SK-N-SH treated with all-trans-retinoic acid at 6 μM for 48 hours (cell line): ENCODE results near the gene VHLL.

ENCODE experiments used
- ATAC-seq: fragments of 200-7000 bp; cut with Tn5 transposase; 3 replicates; pipeline ENCODE4 v1.9.1; 2020; ENCODE audit warnings: mild to moderate bottlenecking, moderate library complexity
- ARNTL ChIP-seq: fragments of 450-650 bp; formaldehyde crosslinking; IDR thresholded peaks from 2 replicates; pipeline ENCODE4 v1.5.0; 2020; ENCODE audit warnings: low read depth, mild to moderate bottlenecking, moderate library complexity, borderline replicate concordance
- BACH2 ChIP-seq: fragments of 250-450 bp; sonication (Bioruptor Pico); IDR thresholded peaks from 2 replicates; pipeline ENCODE4 v1.9.0; 2021; ENCODE audit warnings: mild to moderate bottlenecking, borderline replicate concordance
- CSDC2 ChIP-seq: fragments of 250-450 bp; sonication (Bioruptor Pico); IDR thresholded peaks from 2 replicates; pipeline ENCODE4 v1.5.0; 2020; ENCODE audit warnings: mild to moderate bottlenecking, moderate library complexity
- ESRRG ChIP-seq: fragments of 250-450 bp; sonication (Bioruptor Pico); IDR thresholded peaks from 2 replicates; pipeline ENCODE4 v1.6.1; 2021; ENCODE audit warnings: mild to moderate bottlenecking
- GLIS3 ChIP-seq: fragments of 250-450 bp; sonication (Bioruptor Pico); IDR thresholded peaks from 2 replicates; pipeline ENCODE4 v1.5.0; 2020; ENCODE audit warnings: mild to moderate bottlenecking, moderate library complexity
- ISL1 ChIP-seq: fragments of 250-450 bp; sonication (Bioruptor Pico); IDR thresholded peaks from 2 replicates; pipeline ENCODE4 v2.1.2; 2022; ENCODE audit warnings: mild to moderate bottlenecking, moderate library complexity
- OSR1 ChIP-seq: fragments of 250-450 bp; sonication (Bioruptor Pico); IDR thresholded peaks from 2 replicates; pipeline ENCODE4 v1.8.0; 2022; ENCODE audit warnings: moderate library complexity, mild to moderate bottlenecking, inconsistent platforms
- PPARA ChIP-seq: fragments of 250-450 bp; sonication (Bioruptor Pico); IDR thresholded peaks from 2 replicates; pipeline ENCODE4 v1.5.0; 2020; ENCODE audit warnings: mild to moderate bottlenecking, borderline replicate concordance
- RARB ChIP-seq: fragments of 250-450 bp; sonication (Bioruptor Pico); IDR thresholded peaks from 2 replicates; pipeline ENCODE4 v1.8.0; 2021; ENCODE audit warnings: mild to moderate bottlenecking, moderate library complexity
- SNAI2 ChIP-seq: fragments of 250-450 bp; sonication (Bioruptor Pico); IDR thresholded peaks from 2 replicates; pipeline ENCODE4 v1.5.0; 2020; ENCODE audit warnings: mild to moderate bottlenecking, moderate library complexity
- TOX ChIP-seq: fragments of 250-450 bp; sonication (Bioruptor Pico); IDR thresholded peaks from 2 replicates; pipeline ENCODE4 v1.8.0; 2021; ENCODE audit warnings: mild to moderate bottlenecking, moderate library complexity, borderline replicate concordance
- ZNF565 ChIP-seq: fragments of 450-650 bp; formaldehyde crosslinking; conservative IDR thresholded peaks from 2 replicates; pipeline ENCODE4 v1.5.0; 2020; ENCODE audit warnings: low read depth, mild to moderate bottlenecking, moderate library complexity
- ZNF70 ChIP-seq: fragments of 450-650 bp; formaldehyde crosslinking; IDR thresholded peaks from 2 replicates; pipeline ENCODE4 v1.5.0; 2020; ENCODE audit warnings: mild to moderate bottlenecking, moderate library complexity
- TF ChIP-seq, protein P1 (sequence below): fragments of 250-450 bp; sonication (Bioruptor Pico); IDR thresholded peaks from 2 replicates; pipeline ENCODE4 v1.8.0; 2020; ENCODE audit warnings: mild to moderate bottlenecking, moderate library complexity, borderline replicate concordance
- TF ChIP-seq, protein P2 (sequence below): fragments of 250-450 bp; sonication (Bioruptor Pico); IDR thresholded peaks from 2 replicates; pipeline ENCODE4 v1.8.0; 2021; ENCODE audit warnings: low read depth, mild to moderate bottlenecking, moderate library complexity, borderline replicate concordance
- TF ChIP-seq, protein P3 (sequence below): fragments of 250-450 bp; sonication (Bioruptor Pico); IDR thresholded peaks from 2 replicates; pipeline ENCODE4 v1.5.1; 2020; ENCODE audit warnings: low read depth, mild to moderate bottlenecking, moderate library complexity
- TF ChIP-seq, protein P4 (sequence below): fragments of 250-450 bp; sonication (Bioruptor Pico); IDR thresholded peaks from 2 replicates; pipeline ENCODE4 v1.5.1; 2021; ENCODE audit warnings: mild to moderate bottlenecking, moderate library complexity

Gene VHLL

DNA sequence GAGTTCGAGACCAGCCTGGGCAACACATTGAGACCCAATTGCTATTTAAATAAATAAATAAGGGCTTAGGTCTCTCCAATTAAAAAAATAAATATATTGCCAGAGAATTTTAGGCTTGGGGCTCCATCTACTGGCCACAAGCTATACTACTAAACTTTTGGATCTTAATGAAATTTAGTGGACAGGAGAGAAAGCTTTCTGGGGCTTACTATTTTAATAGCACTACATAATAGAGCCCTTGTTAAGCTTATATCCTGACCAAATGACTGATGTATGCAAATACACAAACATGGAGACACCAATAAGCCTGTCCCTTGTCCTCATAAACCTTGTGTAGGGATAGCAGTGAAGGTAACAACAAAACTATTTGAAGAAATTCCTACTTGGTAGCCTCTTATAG lies 20.6 kb upstream of the VHLL start:
- peak; percentile 56 for ATAC-seq
- TF ChIP-seq TOX (CRISPR knock-in tag) (no peak), ESRRG (CRISPR knock-in tag) (no peak), BACH2 (CRISPR knock-in tag) (no peak), GLIS3 (CRISPR knock-in tag) (no peak), ARNTL (no peak), ZNF70 (CRISPR knock-in tag) (no peak), PPARA (CRISPR knock-in tag) (no peak)
- TF ChIP-seq, protein P1, sequence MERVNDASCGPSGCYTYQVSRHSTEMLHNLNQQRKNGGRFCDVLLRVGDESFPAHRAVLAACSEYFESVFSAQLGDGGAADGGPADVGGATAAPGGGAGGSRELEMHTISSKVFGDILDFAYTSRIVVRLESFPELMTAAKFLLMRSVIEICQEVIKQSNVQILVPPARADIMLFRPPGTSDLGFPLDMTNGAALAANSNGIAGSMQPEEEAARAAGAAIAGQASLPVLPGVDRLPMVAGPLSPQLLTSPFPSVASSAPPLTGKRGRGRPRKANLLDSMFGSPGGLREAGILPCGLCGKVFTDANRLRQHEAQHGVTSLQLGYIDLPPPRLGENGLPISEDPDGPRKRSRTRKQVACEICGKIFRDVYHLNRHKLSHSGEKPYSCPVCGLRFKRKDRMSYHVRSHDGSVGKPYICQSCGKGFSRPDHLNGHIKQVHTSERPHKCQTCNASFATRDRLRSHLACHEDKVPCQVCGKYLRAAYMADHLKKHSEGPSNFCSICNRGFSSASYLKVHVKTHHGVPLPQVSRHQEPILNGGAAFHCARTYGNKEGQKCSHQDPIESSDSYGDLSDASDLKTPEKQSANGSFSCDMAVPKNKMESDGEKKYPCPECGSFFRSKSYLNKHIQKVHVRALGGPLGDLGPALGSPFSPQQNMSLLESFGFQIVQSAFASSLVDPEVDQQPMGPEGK (CRISPR knock-in tag) = no peak
- TF ChIP-seq, protein P2, sequence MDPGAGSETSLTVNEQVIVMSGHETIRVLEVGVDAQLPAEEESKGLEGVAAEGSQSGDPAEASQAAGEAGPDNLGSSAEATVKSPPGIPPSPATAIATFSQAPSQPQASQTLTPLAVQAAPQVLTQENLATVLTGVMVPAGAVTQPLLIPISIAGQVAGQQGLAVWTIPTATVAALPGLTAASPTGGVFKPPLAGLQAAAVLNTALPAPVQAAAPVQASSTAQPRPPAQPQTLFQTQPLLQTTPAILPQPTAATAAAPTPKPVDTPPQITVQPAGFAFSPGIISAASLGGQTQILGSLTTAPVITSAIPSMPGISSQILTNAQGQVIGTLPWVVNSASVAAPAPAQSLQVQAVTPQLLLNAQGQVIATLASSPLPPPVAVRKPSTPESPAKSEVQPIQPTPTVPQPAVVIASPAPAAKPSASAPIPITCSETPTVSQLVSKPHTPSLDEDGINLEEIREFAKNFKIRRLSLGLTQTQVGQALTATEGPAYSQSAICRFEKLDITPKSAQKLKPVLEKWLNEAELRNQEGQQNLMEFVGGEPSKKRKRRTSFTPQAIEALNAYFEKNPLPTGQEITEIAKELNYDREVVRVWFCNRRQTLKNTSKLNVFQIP (CRISPR knock-in tag) = no peak
- TF ChIP-seq, protein P3, sequence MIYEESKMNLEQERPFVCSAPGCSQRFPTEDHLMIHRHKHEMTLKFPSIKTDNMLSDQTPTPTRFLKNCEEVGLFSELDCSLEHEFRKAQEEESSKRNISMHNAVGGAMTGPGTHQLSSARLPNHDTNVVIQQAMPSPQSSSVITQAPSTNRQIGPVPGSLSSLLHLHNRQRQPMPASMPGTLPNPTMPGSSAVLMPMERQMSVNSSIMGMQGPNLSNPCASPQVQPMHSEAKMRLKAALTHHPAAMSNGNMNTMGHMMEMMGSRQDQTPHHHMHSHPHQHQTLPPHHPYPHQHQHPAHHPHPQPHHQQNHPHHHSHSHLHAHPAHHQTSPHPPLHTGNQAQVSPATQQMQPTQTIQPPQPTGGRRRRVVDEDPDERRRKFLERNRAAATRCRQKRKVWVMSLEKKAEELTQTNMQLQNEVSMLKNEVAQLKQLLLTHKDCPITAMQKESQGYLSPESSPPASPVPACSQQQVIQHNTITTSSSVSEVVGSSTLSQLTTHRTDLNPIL = no peak
- TF ChIP-seq, protein P4, sequence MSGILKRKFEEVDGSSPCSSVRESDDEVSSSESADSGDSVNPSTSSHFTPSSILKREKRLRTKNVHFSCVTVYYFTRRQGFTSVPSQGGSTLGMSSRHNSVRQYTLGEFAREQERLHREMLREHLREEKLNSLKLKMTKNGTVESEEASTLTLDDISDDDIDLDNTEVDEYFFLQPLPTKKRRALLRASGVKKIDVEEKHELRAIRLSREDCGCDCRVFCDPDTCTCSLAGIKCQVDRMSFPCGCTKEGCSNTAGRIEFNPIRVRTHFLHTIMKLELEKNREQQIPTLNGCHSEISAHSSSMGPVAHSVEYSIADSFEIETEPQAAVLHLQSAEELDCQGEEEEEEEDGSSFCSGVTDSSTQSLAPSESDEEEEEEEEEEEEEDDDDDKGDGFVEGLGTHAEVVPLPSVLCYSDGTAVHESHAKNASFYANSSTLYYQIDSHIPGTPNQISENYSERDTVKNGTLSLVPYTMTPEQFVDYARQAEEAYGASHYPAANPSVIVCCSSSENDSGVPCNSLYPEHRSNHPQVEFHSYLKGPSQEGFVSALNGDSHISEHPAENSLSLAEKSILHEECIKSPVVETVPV (CRISPR knock-in tag) = no peak

DNA sequence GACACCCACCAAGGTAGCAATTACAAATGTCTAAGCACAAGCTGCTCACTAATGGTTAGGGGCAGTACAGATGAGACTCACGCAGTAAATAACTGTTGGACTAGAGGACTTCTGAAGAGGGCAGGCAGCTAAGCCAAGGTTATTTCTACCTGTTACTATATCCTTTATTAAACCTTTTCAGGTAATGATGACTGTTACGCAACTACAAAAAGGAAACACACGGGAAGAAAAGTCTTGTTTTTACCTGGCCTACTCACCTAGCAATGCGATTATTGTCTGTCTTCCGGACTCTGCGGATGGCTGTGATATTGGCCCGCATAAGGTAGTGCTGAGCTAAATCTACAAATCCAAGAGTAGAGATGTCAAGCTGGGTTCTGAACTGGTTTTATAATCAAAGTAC lies 17.8 kb upstream of the VHLL start:
- no peak for ATAC-seq
- TF ChIP-seq OSR1 (CRISPR knock-in tag) (no peak), ZNF70 (CRISPR knock-in tag) (no peak), GLIS3 (CRISPR knock-in tag) (no peak), ISL1 (CRISPR knock-in tag) (no peak), RARB (CRISPR knock-in tag) (no peak), PPARA (CRISPR knock-in tag) (no peak), ZNF565 (CRISPR knock-in tag) (no peak), CSDC2 (CRISPR knock-in tag) (no peak), TOX (CRISPR knock-in tag) (no peak), SNAI2 (CRISPR knock-in tag) (no peak)
- TF ChIP-seq, protein P2 (CRISPR knock-in tag) = no peak
- TF ChIP-seq, protein P1 (CRISPR knock-in tag) = no peak
- TF ChIP-seq, protein P4 (CRISPR knock-in tag) = no peak

DNA sequence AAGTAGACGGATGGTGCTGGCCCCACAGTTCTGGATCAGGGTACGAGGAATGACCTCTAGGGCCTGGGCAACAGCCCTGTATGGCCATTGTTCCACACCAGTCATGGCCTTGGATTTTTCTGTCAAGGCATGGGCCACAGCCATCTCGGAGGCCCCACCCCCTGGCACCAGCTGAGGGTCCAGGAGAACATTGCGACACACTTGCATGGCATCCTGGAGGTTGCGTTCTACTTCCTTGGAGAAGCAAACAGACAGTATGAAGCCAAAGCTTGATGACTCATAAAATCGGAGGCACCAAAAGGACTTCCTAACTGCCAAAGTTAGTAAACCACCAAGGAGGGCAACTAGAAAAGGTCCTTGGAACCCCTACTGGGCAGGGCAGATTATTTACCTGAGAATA lies 11.9 kb upstream of the VHLL start:
- TF ChIP-seq OSR1 (CRISPR knock-in tag) (no peak), RARB (CRISPR knock-in tag) (no peak)
- ATAC-seq = no peak
